ENCODE data around the gene CHGA.

DNA sequence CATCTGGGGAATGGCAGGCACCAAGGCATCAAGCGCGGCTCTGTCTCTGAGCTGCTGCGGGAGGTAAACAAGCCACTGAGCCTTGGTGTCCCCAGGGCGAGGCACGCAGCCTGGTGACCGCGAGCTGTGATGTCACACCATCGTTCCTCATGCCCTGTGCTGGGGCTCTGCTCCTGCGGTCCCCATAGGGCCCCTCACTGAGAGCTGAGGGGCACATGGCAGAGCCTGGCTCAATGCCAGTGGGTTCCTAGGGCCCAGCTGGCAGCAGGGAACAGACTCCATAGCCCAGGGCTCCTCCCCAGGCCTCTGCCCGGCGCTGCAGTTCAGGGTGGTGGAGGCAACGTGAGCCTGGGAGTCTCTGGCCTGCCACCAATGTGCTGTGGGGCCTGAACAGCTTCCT, 22.6 kb downstream of the CHGA start:
- TF ChIP-seq, protein P1, sequence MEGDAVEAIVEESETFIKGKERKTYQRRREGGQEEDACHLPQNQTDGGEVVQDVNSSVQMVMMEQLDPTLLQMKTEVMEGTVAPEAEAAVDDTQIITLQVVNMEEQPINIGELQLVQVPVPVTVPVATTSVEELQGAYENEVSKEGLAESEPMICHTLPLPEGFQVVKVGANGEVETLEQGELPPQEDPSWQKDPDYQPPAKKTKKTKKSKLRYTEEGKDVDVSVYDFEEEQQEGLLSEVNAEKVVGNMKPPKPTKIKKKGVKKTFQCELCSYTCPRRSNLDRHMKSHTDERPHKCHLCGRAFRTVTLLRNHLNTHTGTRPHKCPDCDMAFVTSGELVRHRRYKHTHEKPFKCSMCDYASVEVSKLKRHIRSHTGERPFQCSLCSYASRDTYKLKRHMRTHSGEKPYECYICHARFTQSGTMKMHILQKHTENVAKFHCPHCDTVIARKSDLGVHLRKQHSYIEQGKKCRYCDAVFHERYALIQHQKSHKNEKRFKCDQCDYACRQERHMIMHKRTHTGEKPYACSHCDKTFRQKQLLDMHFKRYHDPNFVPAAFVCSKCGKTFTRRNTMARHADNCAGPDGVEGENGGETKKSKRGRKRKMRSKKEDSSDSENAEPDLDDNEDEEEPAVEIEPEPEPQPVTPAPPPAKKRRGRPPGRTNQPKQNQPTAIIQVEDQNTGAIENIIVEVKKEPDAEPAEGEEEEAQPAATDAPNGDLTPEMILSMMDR (IDR thresholded peaks at IDR 0.05) = no peak
- no peak for TF ChIP-seq ZFX (IDR thresholded peaks at IDR 0.05; ENCODE audit: borderline replicate concordance)
